ENCODE measurements around the gene TEX48.

GRCh38 chr9:114701988-114702387 lies 20.0 kb upstream of the TEX48 start:
- TF ChIP-seq, protein P1, sequence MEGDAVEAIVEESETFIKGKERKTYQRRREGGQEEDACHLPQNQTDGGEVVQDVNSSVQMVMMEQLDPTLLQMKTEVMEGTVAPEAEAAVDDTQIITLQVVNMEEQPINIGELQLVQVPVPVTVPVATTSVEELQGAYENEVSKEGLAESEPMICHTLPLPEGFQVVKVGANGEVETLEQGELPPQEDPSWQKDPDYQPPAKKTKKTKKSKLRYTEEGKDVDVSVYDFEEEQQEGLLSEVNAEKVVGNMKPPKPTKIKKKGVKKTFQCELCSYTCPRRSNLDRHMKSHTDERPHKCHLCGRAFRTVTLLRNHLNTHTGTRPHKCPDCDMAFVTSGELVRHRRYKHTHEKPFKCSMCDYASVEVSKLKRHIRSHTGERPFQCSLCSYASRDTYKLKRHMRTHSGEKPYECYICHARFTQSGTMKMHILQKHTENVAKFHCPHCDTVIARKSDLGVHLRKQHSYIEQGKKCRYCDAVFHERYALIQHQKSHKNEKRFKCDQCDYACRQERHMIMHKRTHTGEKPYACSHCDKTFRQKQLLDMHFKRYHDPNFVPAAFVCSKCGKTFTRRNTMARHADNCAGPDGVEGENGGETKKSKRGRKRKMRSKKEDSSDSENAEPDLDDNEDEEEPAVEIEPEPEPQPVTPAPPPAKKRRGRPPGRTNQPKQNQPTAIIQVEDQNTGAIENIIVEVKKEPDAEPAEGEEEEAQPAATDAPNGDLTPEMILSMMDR (IDR thresholded peaks at IDR 0.05): no peak
- no peak for TF ChIP-seq POLR2A (IDR thresholded peaks at IDR 0.05)

Data from right lobe of liver (tissue), 4 donors.